Stimulated activated naive CD8-positive, alpha-beta T cell treated with anti-CD3 and anti-CD28 coated beads, Interleukin-15, Interleukin-2, amounts not matched to agents 100 ng/mL and 50 ng/mL, for 24 hours (primary cell): ENCODE measurements around the gene CDK2.
"Not testable (repeated sequence)": the region's sequence is repeated elsewhere in the genome, so short reads cannot be mapped to it uniquely, and the experiment has no call there.

Experiments used
- H3K27ac Mint-ChIP-seq: one replicate; pipeline ENCODE4 v1.8.0; 2021; ENCODE audit warnings: mild to moderate bottlenecking, mixed read lengths
- H3K27me3 Mint-ChIP-seq: one replicate; pipeline ENCODE4 v1.8.0; 2021; ENCODE audit warnings: mixed read lengths
- H3K36me3 Mint-ChIP-seq: one replicate; pipeline ENCODE4 v1.8.0; 2021; ENCODE audit warnings: low read depth, mixed read lengths
- H3K4me1 Mint-ChIP-seq: one replicate; pipeline ENCODE4 v1.8.0; 2021; ENCODE audit warnings: low read depth, mixed read lengths
- H3K4me3 Mint-ChIP-seq: one replicate; pipeline ENCODE4 v1.8.0; 2021; ENCODE audit warnings: mild to moderate bottlenecking, mixed read lengths
- H3K9me3 Mint-ChIP-seq: one replicate; pipeline ENCODE4 v1.8.0; 2021; ENCODE audit warnings: mixed read lengths

CDK2 gene

GRCh38 chr12:55957106-55957859, 9.3 kb upstream of the CDK2 start:
- H3K27ac Mint-ChIP-seq, result no peak overlapping the region
- H3K4me1 Mint-ChIP-seq, result peaks cover 12% of the 10 kb centered on the region
- no peaks in the 10 kb centered on the region for H3K9me3 Mint-ChIP-seq
- H3K36me3 Mint-ChIP-seq, result peaks cover 30% of the 10 kb centered on the region
- no peaks in the 10 kb centered on the region for H3K27me3 Mint-ChIP-seq
- H3K4me3 Mint-ChIP-seq, result no peak overlapping the region

GRCh38 chr12:55963760-55964159, 2.9 kb upstream of the CDK2 start:
- Mint-ChIP-seq H3K27ac (no peak overlapping the region), H3K4me3 (no peak overlapping the region), H3K4me1 (peaks cover 25% of the 10 kb centered on the region), H3K9me3 (no peaks in the 10 kb centered on the region), H3K27me3 (no peaks in the 10 kb centered on the region), H3K36me3 (peaks cover 13% of the 10 kb centered on the region)

- H3K27ac Mint-ChIP-seq, result peak overlapping the region; percentile 21
- H3K36me3 Mint-ChIP-seq, result peaks cover 17% of the 10 kb centered on the region
- no peak overlapping the region for H3K4me3 Mint-ChIP-seq
- peaks cover 28% of the 10 kb centered on the region for H3K4me1 Mint-ChIP-seq
- H3K9me3 Mint-ChIP-seq, result no peaks in the 10 kb centered on the region
- no peaks in the 10 kb centered on the region for H3K27me3 Mint-ChIP-seq
Measured at GRCh38 chr12:55965240-55965639, 1.4 kb upstream of the CDK2 start.

GRCh38 chr12:55965941-55966407, 656 bp upstream of the CDK2 start, which contains the start of gene PMEL:
PMEL (minus strand) TSS chr12:55966042; CDS start chr12:55966011, 31 bp downstream.
- peaks cover 17% of the 10 kb centered on the region for H3K36me3 Mint-ChIP-seq
- H3K27me3 Mint-ChIP-seq, result no peaks in the 10 kb centered on the region
- peaks cover 28% of the 10 kb centered on the region for H3K4me1 Mint-ChIP-seq
- peak within 1 kb of the TSS; percentile 90 for H3K27ac Mint-ChIP-seq
- no peaks in the 10 kb centered on the region for H3K9me3 Mint-ChIP-seq
- peak within 1 kb of the TSS; percentile 94 for H3K4me3 Mint-ChIP-seq

- no peaks in the 10 kb centered on the region for H3K27me3 Mint-ChIP-seq
- no peak overlapping the region for H3K4me3 Mint-ChIP-seq
- no peaks in the 10 kb centered on the region for H3K9me3 Mint-ChIP-seq
- peaks cover 27% of the 10 kb centered on the region for H3K36me3 Mint-ChIP-seq
- no peak overlapping the region for H3K27ac Mint-ChIP-seq
- peaks cover 28% of the 10 kb centered on the region for H3K4me1 Mint-ChIP-seq
Measured at GRCh38 chr12:55969356-55969755, 2.7 kb downstream of the CDK2 start.

DNA sequence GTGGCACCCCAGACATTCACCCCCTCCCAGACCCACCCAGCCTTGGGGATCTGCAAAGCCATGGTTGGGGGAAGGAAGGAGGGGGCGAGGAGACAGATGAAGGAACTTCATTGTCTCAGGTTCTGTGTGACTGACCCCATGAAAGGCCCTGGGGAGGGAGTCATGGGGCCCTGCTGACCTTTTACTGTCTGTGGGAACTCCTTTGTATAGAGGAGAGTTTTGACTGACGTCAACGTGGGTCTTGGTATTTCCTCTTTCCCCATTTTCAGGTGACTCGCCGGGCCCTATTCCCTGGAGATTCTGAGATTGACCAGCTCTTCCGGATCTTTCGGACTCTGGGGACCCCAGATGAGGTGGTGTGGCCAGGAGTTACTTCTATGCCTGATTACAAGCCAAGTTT, 4.1 kb downstream of the CDK2 start:
- Mint-ChIP-seq H3K9me3 (no peaks in the 10 kb centered on the region), H3K36me3 (peaks cover 27% of the 10 kb centered on the region), H3K4me3 (no peak overlapping the region), H3K27me3 (no peaks in the 10 kb centered on the region), H3K27ac (no peak overlapping the region), H3K4me1 (peaks cover 25% of the 10 kb centered on the region)

GRCh38 chr12:55972042-55972441, 5.4 kb downstream of the CDK2 start:
- Mint-ChIP-seq H3K4me1 (peaks cover 28% of the 10 kb centered on the region), H3K36me3 (peaks cover 33% of the 10 kb centered on the region), H3K9me3 (no peaks in the 10 kb centered on the region), H3K4me3 (no peak overlapping the region), H3K27ac (no peak overlapping the region), H3K27me3 (no peaks in the 10 kb centered on the region)

DNA sequence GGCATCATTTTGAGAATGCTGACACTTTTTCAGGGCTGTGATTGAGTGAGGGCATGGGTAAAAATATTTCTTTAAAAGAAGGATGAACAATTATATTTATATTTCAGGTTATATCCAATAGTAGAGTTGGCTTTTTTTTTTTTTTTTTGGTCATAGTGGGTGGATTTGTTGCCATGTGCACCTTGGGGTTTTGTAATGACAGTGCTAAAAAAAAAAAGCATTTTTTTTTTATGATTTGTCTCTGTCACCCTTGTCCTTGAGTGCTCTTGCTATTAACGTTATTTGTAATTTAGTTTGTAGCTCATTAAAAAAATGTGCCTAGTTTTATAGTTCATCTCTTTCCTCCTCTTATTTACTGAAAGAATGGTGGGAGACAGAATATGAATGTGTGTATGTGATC, 5.8 kb downstream of the CDK2 start:
- H3K4me1 Mint-ChIP-seq, result peaks cover 29% of the 10 kb centered on the region
- no peak overlapping the region for H3K4me3 Mint-ChIP-seq
- no peaks in the 10 kb centered on the region for H3K9me3 Mint-ChIP-seq
- no peak overlapping the region for H3K27ac Mint-ChIP-seq
- peaks cover 33% of the 10 kb centered on the region for H3K36me3 Mint-ChIP-seq
- H3K27me3 Mint-ChIP-seq, result no peaks in the 10 kb centered on the region

GRCh38 chr12:55972911-55973598, 6.4 kb downstream of the CDK2 start:
- Mint-ChIP-seq H3K4me1 (peaks cover 23% of the 10 kb centered on the region), H3K27me3 (no peaks in the 10 kb centered on the region), H3K36me3 (peaks cover 28% of the 10 kb centered on the region), H3K4me3 (no peak overlapping the region), H3K27ac (no peak overlapping the region), H3K9me3 (no peaks in the 10 kb centered on the region)

DNA sequence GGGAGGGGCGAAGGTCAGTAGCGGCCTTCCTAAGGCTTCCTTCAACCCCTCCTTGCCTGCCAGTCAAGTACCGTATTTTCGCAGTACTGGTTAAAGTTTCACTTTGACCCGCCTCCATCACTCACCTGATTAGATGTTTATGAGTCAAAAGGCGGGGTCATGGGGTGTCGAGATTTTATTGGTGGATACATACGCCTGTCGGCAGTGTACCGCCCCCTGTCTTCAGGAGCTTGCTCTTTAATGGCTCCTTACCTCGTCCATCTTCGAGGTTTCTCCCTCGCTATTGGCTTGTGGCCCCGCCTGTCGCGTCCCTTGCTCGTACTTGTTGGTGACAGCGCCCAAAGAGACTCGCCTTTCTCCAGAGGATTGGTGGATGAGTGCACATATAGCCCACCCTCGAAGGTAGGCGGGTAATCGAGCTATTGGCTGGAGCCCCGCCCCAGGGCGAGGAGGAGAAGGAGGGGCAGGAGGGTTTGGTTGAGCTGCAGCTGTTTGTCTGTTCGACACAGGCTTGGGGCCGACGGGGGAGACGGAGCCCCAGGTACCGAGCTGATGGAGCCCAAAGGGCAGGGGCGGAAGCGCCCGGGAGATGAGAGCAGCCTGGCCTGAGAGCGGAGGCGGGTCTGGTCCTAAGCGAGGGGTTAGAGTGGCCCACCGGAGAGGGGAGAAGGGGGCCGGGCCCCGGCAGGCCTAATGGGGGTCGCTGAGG, 7.1 kb downstream of the CDK2 start, which contains the start of gene RAB5B:
Gene RAB5B (plus strand): TSS at position 480 of the 709 bp plus-strand sequence. CDS start 12,883 bp downstream, outside the sequence.
- H3K36me3 Mint-ChIP-seq, result peaks cover 21% of the 10 kb centered on the region
- no peaks in the 10 kb centered on the region for H3K9me3 Mint-ChIP-seq
- H3K4me3 Mint-ChIP-seq, result no peak within 1 kb of the TSS

DNA sequence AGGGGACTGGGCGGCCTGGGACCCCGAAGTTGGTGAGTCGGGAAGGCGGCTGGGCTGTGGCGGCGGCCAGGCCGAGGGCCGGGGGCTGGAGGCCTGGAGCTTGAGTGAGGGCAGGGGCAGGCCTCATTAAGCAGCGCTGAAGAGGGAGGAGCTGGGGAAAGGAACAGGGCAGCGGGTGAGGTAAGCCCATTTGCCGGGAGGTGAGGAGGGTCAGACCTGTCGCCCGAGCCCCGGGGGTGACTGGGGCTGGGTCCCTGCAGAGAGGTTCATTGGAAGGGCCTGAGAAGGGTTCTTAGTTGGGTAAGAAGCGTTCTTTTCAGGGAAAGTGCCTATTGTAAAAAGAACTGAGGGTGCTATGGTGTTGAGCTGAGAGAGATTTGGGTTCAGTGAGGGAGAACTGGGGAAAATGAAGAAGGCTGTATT, 7.7 kb downstream of the CDK2 start:
- Mint-ChIP-seq H3K4me1 (peaks cover 14% of the 10 kb centered on the region), H3K27me3 (no peaks in the 10 kb centered on the region), H3K27ac (no peak overlapping the region), H3K9me3 (no peaks in the 10 kb centered on the region), H3K36me3 (peaks cover 17% of the 10 kb centered on the region), H3K4me3 (no peak overlapping the region)

More for the DNA sequence above, 7.1 kb downstream of the CDK2 start, which contains the start of gene RAB5B:
- Mint-ChIP-seq H3K27me3 (no peaks in the 10 kb centered on the region), H3K4me1 (peaks cover 17% of the 10 kb centered on the region), H3K27ac (no peak within 1 kb of the TSS)

DNA sequence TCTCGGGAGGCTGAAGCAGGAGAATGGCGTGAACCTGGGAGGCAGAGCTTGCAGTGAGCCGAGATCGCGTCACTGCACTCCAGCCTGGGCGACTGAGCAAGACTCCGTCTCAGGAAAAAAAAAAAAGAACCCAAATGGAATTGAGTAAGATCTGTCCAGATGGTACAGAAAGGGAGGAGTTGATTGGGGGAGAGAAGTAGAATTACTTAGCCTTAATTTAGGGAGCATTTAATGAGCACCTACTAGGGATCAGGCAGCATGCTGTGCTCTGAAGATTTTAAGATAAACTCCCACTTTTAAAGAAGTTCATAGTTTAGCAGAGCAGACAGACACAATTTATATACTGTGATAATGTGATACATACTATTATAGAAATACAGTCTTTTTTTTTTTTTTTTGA, 11.8 kb downstream of the CDK2 start:
- H3K9me3 Mint-ChIP-seq, result no peaks in the 10 kb centered on the region
- H3K36me3 Mint-ChIP-seq, result peaks cover 11% of the 10 kb centered on the region
- H3K27ac Mint-ChIP-seq, result no peak overlapping the region
- no peaks in the 10 kb centered on the region for H3K27me3 Mint-ChIP-seq
- no peak overlapping the region for H3K4me3 Mint-ChIP-seq
- H3K4me1 Mint-ChIP-seq, result peaks cover 21% of the 10 kb centered on the region

DNA sequence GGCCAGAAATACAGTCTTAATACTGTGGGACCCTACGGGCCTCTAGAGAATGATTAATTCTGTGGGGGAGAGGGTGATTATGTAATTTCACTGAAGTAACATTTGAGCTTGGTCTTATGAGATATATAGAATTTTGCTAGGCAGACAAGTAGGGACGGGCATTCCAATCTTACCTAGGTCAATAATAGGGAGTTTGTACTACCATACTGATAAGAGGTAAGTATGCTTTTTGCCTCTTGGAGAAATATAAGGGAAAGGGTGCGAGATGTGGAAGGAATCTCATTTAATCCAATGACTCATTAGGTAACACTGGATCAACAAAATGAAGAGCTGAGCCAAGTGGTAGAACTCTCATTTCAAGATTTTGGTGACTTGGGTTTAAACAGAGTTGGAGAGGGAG, 12.4 kb downstream of the CDK2 start:
- Mint-ChIP-seq H3K27ac (no peak overlapping the region), H3K9me3 (no peaks in the 10 kb centered on the region), H3K4me1 (peaks cover 26% of the 10 kb centered on the region), H3K4me3 (no peak overlapping the region), H3K36me3 (peaks cover 14% of the 10 kb centered on the region), H3K27me3 (no peaks in the 10 kb centered on the region)

DNA sequence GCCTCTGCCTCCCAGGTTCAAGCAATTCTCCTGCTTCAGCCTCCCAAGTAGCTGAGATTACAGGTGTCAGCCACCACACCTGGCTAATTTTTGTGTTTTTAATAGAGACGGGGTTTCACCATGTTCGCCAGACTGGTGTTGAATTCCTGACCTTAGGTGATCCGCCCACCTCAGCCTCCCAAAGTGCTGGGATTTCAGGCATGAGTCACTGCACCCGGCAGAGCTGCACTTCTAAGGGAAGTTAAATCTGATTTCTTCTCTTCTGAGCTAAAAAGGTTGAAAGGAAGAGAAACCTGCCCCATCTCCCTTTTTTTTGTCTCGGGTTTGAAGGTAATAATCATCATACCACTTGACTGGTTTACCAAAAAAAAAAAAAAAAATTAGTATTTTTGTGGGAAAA, 15.3 kb downstream of the CDK2 start:
- H3K9me3 Mint-ChIP-seq, H3K36me3 Mint-ChIP-seq, H3K27ac Mint-ChIP-seq, H3K27me3 Mint-ChIP-seq, H3K4me3 Mint-ChIP-seq: not testable (repeated sequence)
- H3K4me1 Mint-ChIP-seq, result peaks cover 17% of the 10 kb centered on the region
